HCT116 (cell line): ENCODE data around the gene GCK. TPM values are rescaled to one million over a fixed set of nuclear protein-coding genes. Genes with fewer than 3 reads are reported as not detected.

Experiments used
- ATAC-seq: fragments of 200-7000 bp; cut with Tn5 transposase; 2 replicates; pipeline ENCODE4 v1.9.1; 2020; ENCODE audit warnings: mild to moderate bottlenecking, moderate library complexity
- BruUV-seq: library from RNA; stranded (reverse); fragments of 400-500 nt; replicated peaks from 2 replicates; lab custom pipeline; 2021; lab: Mats Ljungman, UMichigan
- CTCF ChIA-PET: fragments of 300-600 bp; sonication (Branson Sonifier 250); formaldehyde crosslinking; loops from one replicate; lab custom pipeline; 2021; ENCODE audit warnings: antibody characterized with exemption; lab: Charles Lee
- POLR2A ChIA-PET: fragments of 300-600, 350-600 bp; sonication (Branson Sonifier 250); formaldehyde crosslinking; loops from one replicate; lab custom pipeline; 2021; ENCODE audit warnings: antibody characterized with exemption; lab: Charles Lee
- RAD21 ChIA-PET, 2 experiments: fragments of 300-600 bp; sonication (Branson Sonifier 250); formaldehyde crosslinking; loops; one replicate each; lab custom pipeline; 2023; ENCODE audit warnings: low total read pairs in 2 of 2; ENCODE audit not compliant: uncharacterized antibody in 2 of 2, unreplicated experiment in 2 of 2, low non-redundant PET in 1 of 2; lab: Charles Lee
- DNase-seq: peaks from one replicate; pipeline ENCODE4 v3.0.0-alpha.2; 2010; ENCODE audit warnings: low read depth, low spot score
- H2AFZ ChIP-seq: fragments of 200-600 bp; shearing (Covaris generic), sonication (generic); 2 replicates; pipeline ENCODE4 v1.6.1; 2017; ENCODE audit warnings: low read depth, mixed run types, mixed read lengths, antibody characterized with exemption, low read length; ENCODE audit not compliant: poor library complexity, severe bottlenecking
- H3K27ac ChIP-seq: 2 replicates; pipeline ENCODE4 v1.5.1; 2012; ENCODE audit warnings: low read depth, low read length
- H3K27me3 ChIP-seq: fragments of 200-600 bp; sonication (generic); 2 replicates; pipeline ENCODE4 v1.6.1; 2016; ENCODE audit warnings: mixed run types, low read length, mixed read lengths; ENCODE audit not compliant: insufficient read depth
- H3K36me3 ChIP-seq, 2 experiments: fragments of 200-500 bp in 1 of 2; fragments of 200-600 bp in 1 of 2; sonication (Bioruptor generic) in 1 of 2; sonication (generic) in 1 of 2; 2 replicates each; pipeline versions ENCODE4 v1.5.1 to v1.6.1; 2014 to 2016; ENCODE audit warnings: low read length in 2 of 2, inconsistent platforms in 1 of 2, mixed read lengths in 1 of 2, mixed run types in 1 of 2; ENCODE audit not compliant: insufficient read depth in 2 of 2, control insufficient read depth in 1 of 2
- H3K4me1 ChIP-seq, 2 experiments: fragments of 200-600 bp in 1 of 2; sonication (generic) in 1 of 2; 2 replicates each; pipeline versions ENCODE4 v1.5.1 to v1.6.1; 2012 to 2017; ENCODE audit warnings: low read length in 2 of 2, inconsistent platforms in 1 of 2, mild to moderate bottlenecking in 1 of 2, mixed read lengths in 1 of 2, mixed run types in 1 of 2, moderate library complexity in 1 of 2; ENCODE audit not compliant: insufficient read depth in 2 of 2, control insufficient read depth in 1 of 2
- H3K4me2 ChIP-seq: fragments of 200-600 bp; sonication (generic); 2 replicates; pipeline ENCODE4 v1.6.1; 2017; ENCODE audit warnings: mixed run types, low read length, mixed read lengths
- H3K4me3 ChIP-seq, 2 experiments: fragments of 200-600 bp in 1 of 2; sonication (generic) in 1 of 2; replicated peaks in 1 of 2; 2 replicates each; pipeline ENCODE4 v1.5.1; 2011 to 2016; ENCODE audit warnings: low read length in 2 of 2, control low read depth in 1 of 2, low read depth in 1 of 2, mild to moderate bottlenecking in 1 of 2, mixed read lengths in 1 of 2, mixed run types in 1 of 2
- H3K79me2 ChIP-seq: fragments of 200-600 bp; sonication (generic); 2 replicates; pipeline ENCODE4 v1.6.1; 2017; ENCODE audit warnings: mild to moderate bottlenecking, mixed run types, low read length, moderate library complexity, mixed read lengths; ENCODE audit not compliant: insufficient read depth
- H3K9ac ChIP-seq: fragments of 200-600 bp; sonication (generic); 2 replicates; pipeline ENCODE4 v1.6.1; 2016; ENCODE audit warnings: low read length, mixed read lengths
- H3K9me2 ChIP-seq: fragments of 200-600 bp; sonication (generic), shearing (Covaris generic); 2 replicates; pipeline ENCODE4 v1.6.1; 2017; ENCODE audit warnings: mixed run types, mild to moderate bottlenecking, moderate library complexity; ENCODE audit not compliant: insufficient read depth
- H3K9me3 ChIP-seq, 2 experiments: fragments of 200-500 bp in 1 of 2; fragments of 200-600 bp in 1 of 2; sonication (Bioruptor generic) in 1 of 2; sonication (generic) in 1 of 2; 2 replicates each; pipeline ENCODE4 v1.6.1; 2014 to 2017; ENCODE audit warnings: low read length in 2 of 2, mixed read lengths in 2 of 2, inconsistent platforms in 1 of 2, low read depth in 1 of 2, mild to moderate bottlenecking in 1 of 2, mixed run types in 1 of 2, moderate library complexity in 1 of 2; ENCODE audit not compliant: control insufficient read depth in 1 of 2, insufficient read depth in 1 of 2
- H4K20me1 ChIP-seq: fragments of 200-600 bp; sonication (generic), shearing (Covaris generic); 2 replicates; pipeline ENCODE4 v1.6.1; 2017; ENCODE audit warnings: mixed run types, mild to moderate bottlenecking, moderate library complexity; ENCODE audit not compliant: insufficient read depth
- CBX3 ChIP-seq: IDR thresholded peaks from 2 replicates; pipeline ENCODE4 v1.6.1; 2012; ENCODE audit warnings: low read depth
- CEBPB ChIP-seq: IDR thresholded peaks from 2 replicates; pipeline ENCODE4 v1.6.1; 2012; ENCODE audit warnings: low read depth
- EGR1 ChIP-seq: IDR thresholded peaks from 2 replicates; pipeline ENCODE4 v1.6.1; 2012; ENCODE audit warnings: low read depth
- EZH2 ChIP-seq: fragments of 200-600 bp; sonication (generic); IDR thresholded peaks from 2 replicates; pipeline ENCODE4 v1.6.1; 2017; ENCODE audit warnings: antibody characterized with exemption, mixed run types
- EZH2phosphoT487 ChIP-seq: fragments of 200-600 bp; IDR thresholded peaks from 2 replicates; pipeline ENCODE4 v1.6.1; 2018; ENCODE audit warnings: antibody characterized with exemption, borderline replicate concordance
- FOSL1 ChIP-seq: IDR thresholded peaks from 2 replicates; pipeline ENCODE4 v1.6.1; 2012; ENCODE audit warnings: low read depth
- JUND ChIP-seq: IDR thresholded peaks from 2 replicates; pipeline ENCODE4 v1.6.1; 2012
- POLR2A ChIP-seq: IDR thresholded peaks from 2 replicates; pipeline ENCODE4 v1.7.0; 2011; ENCODE audit warnings: borderline replicate concordance; ENCODE audit not compliant: insufficient read depth, insufficient read length; ENCODE audit errors: extremely low read depth
- POLR2AphosphoS5 ChIP-seq: IDR thresholded peaks from 2 replicates; pipeline ENCODE4 v1.6.1; 2011; ENCODE audit warnings: mild to moderate bottlenecking, low read depth, low read length, moderate library complexity
- RAD21 ChIP-seq: IDR thresholded peaks from 2 replicates; pipeline ENCODE4 v1.6.1; 2012; ENCODE audit warnings: low read depth, mild to moderate bottlenecking
- SIN3A ChIP-seq: IDR thresholded peaks from 2 replicates; pipeline ENCODE4 v1.6.1; 2012; ENCODE audit warnings: low read depth
- SP1 ChIP-seq: IDR thresholded peaks from 2 replicates; pipeline ENCODE4 v1.6.1; 2012; ENCODE audit warnings: low read depth
- TCF7L2 ChIP-seq: IDR thresholded peaks from 2 replicates; pipeline ENCODE4 v1.7.0; 2011; ENCODE audit warnings: borderline replicate concordance, inconsistent platforms; ENCODE audit not compliant: insufficient read depth, insufficient read length; ENCODE audit errors: extremely low read depth
- YY1 ChIP-seq: IDR thresholded peaks from 2 replicates; pipeline ENCODE4 v1.6.1; 2011; ENCODE audit warnings: low read length, low read depth, moderate library complexity, mild to moderate bottlenecking; ENCODE audit not compliant: insufficient replicate concordance; ENCODE audit errors: extremely low read depth
- ZNF274 ChIP-seq: fragments of 200-500 bp; sonication (Bioruptor generic); IDR thresholded peaks from 2 replicates; pipeline ENCODE4 v1.6.1; 2014; ENCODE audit warnings: mild to moderate bottlenecking, low read depth, low read length, inconsistent platforms
- intact Hi-C: fragments of 100-400 bp; cut with micrococcal nuclease; formaldehyde crosslinking; loops from 2 replicates; pipeline ENCODE4 v1.10.0; 2022
- total RNA-seq: library from RNA; stranded (reverse); gene quantifications from one replicate; pipeline ENCODE4 v1.2.1, GENCODE V29; 2021; ENCODE audit not compliant: unreplicated experiment
- TF ChIP-seq, protein P1 (sequence below), 3 experiments: fragments of 200-600 bp in 1 of 3; sonication (generic) in 1 of 3; IDR thresholded peaks in 2 of 3; conservative IDR thresholded peaks in 1 of 3; 2 replicates each; pipeline ENCODE4 v1.5.1; 2012 to 2017; ENCODE audit warnings: low read depth in 2 of 3, low read length in 2 of 3, antibody characterized with exemption in 1 of 3, borderline replicate concordance in 1 of 3, control low read depth in 1 of 3, mild to moderate bottlenecking in 1 of 3, mixed read lengths in 1 of 3, mixed run types in 1 of 3, moderate library complexity in 1 of 3; ENCODE audit not compliant: insufficient read depth in 1 of 3
- TF ChIP-seq, protein P2 (sequence below): IDR thresholded peaks from 2 replicates; pipeline ENCODE4 v1.6.1; 2012
- TF ChIP-seq, protein P3 (sequence below): IDR thresholded peaks from 2 replicates; pipeline ENCODE4 v1.6.1; 2012; ENCODE audit warnings: low read depth
- TF ChIP-seq, protein P4 (sequence below): IDR thresholded peaks from 2 replicates; pipeline ENCODE4 v1.6.1; 2012

The GCK gene
- total RNA-seq, 1 experiment from 2014 or later, result 0.34 TPM

DNA sequence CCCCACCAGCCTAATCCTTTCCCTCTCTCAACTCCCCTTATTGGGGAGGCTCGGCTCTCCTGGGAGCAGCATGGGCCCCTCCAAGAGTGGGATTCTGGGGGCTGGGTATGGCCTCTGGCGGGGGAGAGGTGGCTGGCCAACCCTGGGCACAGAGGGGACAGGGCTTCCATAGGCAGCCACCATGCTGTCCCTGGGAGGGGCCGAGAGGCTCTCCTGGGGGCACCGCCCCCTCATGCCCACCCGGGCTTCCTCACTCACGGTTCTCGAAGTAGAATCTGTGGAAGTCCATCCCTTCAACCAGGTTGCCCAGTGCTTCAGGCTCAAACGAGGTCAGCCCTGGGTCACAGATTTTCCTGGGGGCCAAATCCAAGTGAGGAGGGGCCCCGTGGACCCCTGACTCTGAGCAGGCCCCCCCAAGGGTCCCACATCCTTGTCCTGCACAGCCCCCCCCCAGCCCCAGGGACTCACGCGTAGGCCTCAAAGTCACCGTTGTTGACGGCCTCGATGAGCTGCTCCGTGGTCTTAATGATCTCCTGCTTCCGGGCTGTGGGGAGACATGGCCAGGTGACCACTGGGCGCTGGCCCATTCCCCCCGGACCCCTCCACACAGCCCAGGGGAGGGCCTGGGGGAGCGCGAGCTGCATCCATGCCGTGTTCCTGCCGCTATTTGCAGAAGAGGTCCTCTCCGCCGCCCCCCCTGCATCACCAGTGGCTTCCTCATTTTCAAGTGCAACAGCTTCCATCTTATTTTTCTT, 31.3 kb upstream of the GCK start:
- H3K9me3 ChIP-seq, result no peaks in the 10 kb centered on the region
- BruUV-seq, result no TSS peak
- H2AFZ ChIP-seq, result no peak overlapping the region
- H3K4me2 ChIP-seq, result no peak overlapping the region
- ATAC-seq (no peak), DNase-seq (no peak)
- no peaks in the 10 kb centered on the region for H4K20me1 ChIP-seq
- ChIA-PET RAD21 (no interaction called here), CTCF (no interaction called here), POLR2A (no interaction called here)
- no peaks in the 10 kb centered on the region for H3K27me3 ChIP-seq
- H3K4me1 ChIP-seq, result no peaks in the 10 kb centered on the region
- no peak overlapping the region for H3K4me3 ChIP-seq
- TF ChIP-seq, protein P1, sequence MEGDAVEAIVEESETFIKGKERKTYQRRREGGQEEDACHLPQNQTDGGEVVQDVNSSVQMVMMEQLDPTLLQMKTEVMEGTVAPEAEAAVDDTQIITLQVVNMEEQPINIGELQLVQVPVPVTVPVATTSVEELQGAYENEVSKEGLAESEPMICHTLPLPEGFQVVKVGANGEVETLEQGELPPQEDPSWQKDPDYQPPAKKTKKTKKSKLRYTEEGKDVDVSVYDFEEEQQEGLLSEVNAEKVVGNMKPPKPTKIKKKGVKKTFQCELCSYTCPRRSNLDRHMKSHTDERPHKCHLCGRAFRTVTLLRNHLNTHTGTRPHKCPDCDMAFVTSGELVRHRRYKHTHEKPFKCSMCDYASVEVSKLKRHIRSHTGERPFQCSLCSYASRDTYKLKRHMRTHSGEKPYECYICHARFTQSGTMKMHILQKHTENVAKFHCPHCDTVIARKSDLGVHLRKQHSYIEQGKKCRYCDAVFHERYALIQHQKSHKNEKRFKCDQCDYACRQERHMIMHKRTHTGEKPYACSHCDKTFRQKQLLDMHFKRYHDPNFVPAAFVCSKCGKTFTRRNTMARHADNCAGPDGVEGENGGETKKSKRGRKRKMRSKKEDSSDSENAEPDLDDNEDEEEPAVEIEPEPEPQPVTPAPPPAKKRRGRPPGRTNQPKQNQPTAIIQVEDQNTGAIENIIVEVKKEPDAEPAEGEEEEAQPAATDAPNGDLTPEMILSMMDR (IDR thresholded peaks at IDR 0.05 in 2 of 3, conservative IDR thresholded peaks at IDR 0.05 in 1 of 3; ENCODE audit: borderline replicate concordance in 1 of 3, insufficient read depth in 1 of 3, low read depth in 2 of 3, low read length in 2 of 3), result no peak
- TF ChIP-seq, protein P2, sequence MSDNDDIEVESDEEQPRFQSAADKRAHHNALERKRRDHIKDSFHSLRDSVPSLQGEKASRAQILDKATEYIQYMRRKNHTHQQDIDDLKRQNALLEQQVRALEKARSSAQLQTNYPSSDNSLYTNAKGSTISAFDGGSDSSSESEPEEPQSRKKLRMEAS, result no peak
- TF ChIP-seq, protein P3, sequence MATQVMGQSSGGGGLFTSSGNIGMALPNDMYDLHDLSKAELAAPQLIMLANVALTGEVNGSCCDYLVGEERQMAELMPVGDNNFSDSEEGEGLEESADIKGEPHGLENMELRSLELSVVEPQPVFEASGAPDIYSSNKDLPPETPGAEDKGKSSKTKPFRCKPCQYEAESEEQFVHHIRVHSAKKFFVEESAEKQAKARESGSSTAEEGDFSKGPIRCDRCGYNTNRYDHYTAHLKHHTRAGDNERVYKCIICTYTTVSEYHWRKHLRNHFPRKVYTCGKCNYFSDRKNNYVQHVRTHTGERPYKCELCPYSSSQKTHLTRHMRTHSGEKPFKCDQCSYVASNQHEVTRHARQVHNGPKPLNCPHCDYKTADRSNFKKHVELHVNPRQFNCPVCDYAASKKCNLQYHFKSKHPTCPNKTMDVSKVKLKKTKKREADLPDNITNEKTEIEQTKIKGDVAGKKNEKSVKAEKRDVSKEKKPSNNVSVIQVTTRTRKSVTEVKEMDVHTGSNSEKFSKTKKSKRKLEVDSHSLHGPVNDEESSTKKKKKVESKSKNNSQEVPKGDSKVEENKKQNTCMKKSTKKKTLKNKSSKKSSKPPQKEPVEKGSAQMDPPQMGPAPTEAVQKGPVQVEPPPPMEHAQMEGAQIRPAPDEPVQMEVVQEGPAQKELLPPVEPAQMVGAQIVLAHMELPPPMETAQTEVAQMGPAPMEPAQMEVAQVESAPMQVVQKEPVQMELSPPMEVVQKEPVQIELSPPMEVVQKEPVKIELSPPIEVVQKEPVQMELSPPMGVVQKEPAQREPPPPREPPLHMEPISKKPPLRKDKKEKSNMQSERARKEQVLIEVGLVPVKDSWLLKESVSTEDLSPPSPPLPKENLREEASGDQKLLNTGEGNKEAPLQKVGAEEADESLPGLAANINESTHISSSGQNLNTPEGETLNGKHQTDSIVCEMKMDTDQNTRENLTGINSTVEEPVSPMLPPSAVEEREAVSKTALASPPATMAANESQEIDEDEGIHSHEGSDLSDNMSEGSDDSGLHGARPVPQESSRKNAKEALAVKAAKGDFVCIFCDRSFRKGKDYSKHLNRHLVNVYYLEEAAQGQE, result no peak
- TF ChIP-seq CBX3 (no peak), EGR1 (no peak), TCF7L2 (no peak), JUND (no peak), EZH2phosphoT487 (no peak), CEBPB (no peak), POLR2AphosphoS5 (no peak), RAD21 (no peak), YY1 (no peak), ZNF274 (no peak), POLR2A (no peak), EZH2 (no peak), SP1 (no peak), SIN3A (no peak), FOSL1 (no peak)
- TF ChIP-seq, protein P4, sequence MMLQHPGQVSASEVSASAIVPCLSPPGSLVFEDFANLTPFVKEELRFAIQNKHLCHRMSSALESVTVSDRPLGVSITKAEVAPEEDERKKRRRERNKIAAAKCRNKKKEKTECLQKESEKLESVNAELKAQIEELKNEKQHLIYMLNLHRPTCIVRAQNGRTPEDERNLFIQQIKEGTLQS, result no peak
- no peak overlapping the region for H3K9ac ChIP-seq
- H3K79me2 ChIP-seq, result no peaks in the 10 kb centered on the region
- H3K36me3 ChIP-seq, result no peaks in the 10 kb centered on the region
- no peaks in the 10 kb centered on the region for H3K9me2 ChIP-seq
- H3K27ac ChIP-seq, result no peak overlapping the region
- intact Hi-C loops, result no loop called here
